Right lung (tissue), 5 donors: Measurements from ENCODE around the gene HHATL. TPM values are rescaled to one million over a fixed set of nuclear protein-coding genes. Genes with fewer than 3 reads are reported as not detected.

ENCODE experiments used
- DNase-seq, 2 donors: peaks; one replicate each; pipeline ENCODE4 v3.0.0-alpha.2; 2013
- polyA plus RNA-seq, 5 donors: library from polyadenylated mRNA; unstranded; fragments of 120-200 nt; gene quantifications; one replicate each; pipeline versions ENCODE4 v1.2.1 to v1.2.3, GENCODE V29; 2013; ENCODE audit warnings: inconsistent platforms in 1 of 5, low replicate concordance in 1 of 5; ENCODE audit not compliant: insufficient read length in 5 of 5, insufficient read depth in 1 of 5

HHATL gene
- polyA plus RNA-seq, 5 donors: 0.84 to 3.0 (median 1.6) TPM; not detected in 1

GRCh38 chr3:42653560-42654330, 48.9 kb downstream of the HHATL start, which contains the start of gene ZBTB47:
TSS of gene ZBTB47 (plus strand) at chr3:42653697. CDS start at chr3:42658356, 4,659 bp downstream.
- DNase-seq: peak in 1 of 2 donors; percentile 23

DNA sequence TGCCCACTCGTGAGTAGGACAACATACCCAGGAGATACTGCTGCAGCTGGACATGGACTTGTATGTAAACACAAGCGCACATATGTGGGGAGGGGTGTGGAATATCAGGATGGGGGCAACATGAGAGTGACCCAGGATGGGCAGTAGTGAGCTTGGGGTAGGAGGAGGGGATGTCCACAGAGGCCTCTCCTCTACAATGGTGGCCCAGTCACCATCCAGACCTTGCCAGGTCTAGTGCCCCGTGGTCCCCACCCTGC, 49.4 kb downstream of the HHATL start:
- DNase-seq: no peak

- DNase-seq: peak in 1 of 2 donors; percentile 18
These were observed 49.8 kb downstream of the HHATL start for GRCh38 chr3:42652611-42653302.

DNA sequence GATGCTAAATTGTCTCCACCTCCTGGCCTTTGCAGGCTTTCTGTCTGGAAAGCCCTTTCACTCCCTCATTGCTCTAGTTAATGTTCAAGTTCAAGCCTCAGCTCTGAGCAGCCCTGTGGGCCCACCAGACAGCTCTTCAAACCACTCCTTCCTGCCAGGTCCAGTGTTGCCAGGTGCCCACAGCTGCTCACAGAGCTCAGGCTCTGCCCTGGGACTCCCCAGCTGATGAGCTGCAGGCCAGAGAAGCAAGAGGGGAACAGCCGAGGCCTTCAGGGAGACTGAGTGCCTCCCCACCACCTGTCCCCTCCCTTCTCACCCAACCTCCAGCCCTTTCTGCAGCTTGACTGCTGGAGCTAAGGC, 50.4 kb downstream of the HHATL start:
- DNase-seq: no peak

GRCh38 chr3:42651248-42652091, 51.1 kb downstream of the HHATL start:
- DNase-seq: no peak

DNA sequence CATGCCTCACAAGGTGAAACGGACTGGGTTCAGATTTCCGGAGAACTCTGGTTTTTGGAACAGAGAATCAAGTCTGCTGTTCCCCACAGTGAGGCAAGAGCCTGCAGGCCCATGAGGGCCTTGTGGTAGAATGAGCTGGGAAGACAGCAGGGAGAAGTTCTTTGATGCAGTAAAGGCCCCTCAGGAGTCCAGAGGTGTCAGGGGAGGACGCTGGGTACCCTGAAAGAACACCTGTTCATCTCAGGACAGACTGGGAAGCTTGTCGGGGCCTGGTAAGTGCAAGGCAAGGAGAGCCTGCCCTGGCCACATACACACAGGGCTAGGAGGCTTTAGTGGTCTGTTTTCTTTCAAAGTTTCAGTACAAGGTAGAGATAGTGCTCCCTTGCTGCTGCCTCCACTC, 52.8 kb downstream of the HHATL start:
- no peak for DNase-seq

- DNase-seq: no peak
These were observed 53.6 kb downstream of the HHATL start for GRCh38 chr3:42649006-42649405.

DNA sequence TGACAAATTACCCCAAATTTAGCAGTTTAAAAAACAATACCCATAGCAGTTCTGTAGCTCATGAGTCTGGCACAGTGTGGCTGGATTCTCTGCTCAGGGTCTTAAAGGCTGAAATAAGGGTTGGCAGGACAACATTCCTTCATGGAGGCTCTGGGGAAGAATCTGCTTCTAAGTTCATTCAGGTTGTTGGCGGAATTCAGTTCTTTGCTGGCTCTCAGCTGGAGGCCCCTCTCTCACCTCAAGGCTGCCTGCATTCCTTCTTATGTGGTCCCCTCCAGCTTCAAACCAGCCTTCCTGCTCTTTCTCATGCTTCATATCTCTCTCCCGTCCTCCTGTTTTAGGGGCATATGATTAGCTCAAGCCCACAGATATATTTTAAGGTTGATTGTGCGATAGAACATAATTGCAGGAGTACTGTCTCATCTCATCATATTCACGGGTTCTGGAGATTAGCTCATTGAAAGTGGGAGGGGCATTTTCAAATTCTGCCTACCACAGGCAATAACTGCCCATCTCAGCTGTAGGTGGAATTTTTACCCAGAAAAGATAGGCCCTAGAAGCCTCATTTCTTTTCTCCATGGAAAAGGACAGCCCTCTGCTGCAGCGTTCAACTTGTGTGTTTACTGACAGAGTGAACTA, 54.7 kb downstream of the HHATL start:
- no peak for DNase-seq

Other genes with a start within 250 kb of the HHATL start
- 10 to 100 TPM in 2 of 5 donors, 1 to 10 TPM in 3; 7.8 to 12.6 (median 9.2) TPM for gene VIPR1, start 200.2 kb downstream of the HHATL start, polyA plus RNA-seq
- 10 to 100 TPM; 37.1 to 51.6 (median 43.3) TPM for gene SEC22C, start 120.8 kb downstream of the HHATL start, polyA plus RNA-seq
- 10 to 100 TPM; 23.7 to 31.8 (median 27.8) TPM for gene SS18L2, start 111.9 kb downstream of the HHATL start, polyA plus RNA-seq
- gene NKTR, start 102.1 kb downstream of the HHATL start, polyA plus RNA-seq: 100 to 1,000 TPM; 135 to 268 (median 223) TPM
- 10 to 100 TPM; 10.0 to 17.3 (median 13.1) TPM for gene ZBTB47, start 49.1 kb downstream of the HHATL start, polyA plus RNA-seq
- 1 to 10 TPM in 1 of 5 donors, not detected in 4; 6.6 TPM for gene KLHL40, start 17.3 kb downstream of the HHATL start, polyA plus RNA-seq
- 1 to 10 TPM; 1.7 to 2.9 (median 2.4) TPM for gene CCDC13, start 70.5 kb upstream of the HHATL start, polyA plus RNA-seq
- 100 to 1,000 TPM in 3 of 5 donors, 10 to 100 TPM in 2; 83.8 to 109 (median 106) TPM for gene HIGD1A, start 101.7 kb upstream of the HHATL start, polyA plus RNA-seq
- 1 to 10 TPM in 4 of 5 donors, under 1 TPM in 1; 0.99 to 2.4 (median 1.7) TPM for gene ACKR2, start 106.6 kb upstream of the HHATL start, polyA plus RNA-seq
- gene CYP8B1, start 173.1 kb upstream of the HHATL start, polyA plus RNA-seq: under 1 TPM; 0.17 to 0.30 (median 0.21) TPM
- 10 to 100 TPM; 41.2 to 56.3 (median 49.2) TPM for gene ZNF662, start 203.3 kb upstream of the HHATL start, polyA plus RNA-seq